HG03025 (cell line): ENCODE measurements around the gene G6PC2.

ENCODE experiments used
- ATAC-seq: cut with Tn5 transposase; IDR thresholded peaks from one replicate; pipeline ENCODE4 v1.9.1; 2021; ENCODE audit warnings: mild to moderate bottlenecking, moderate library complexity; ENCODE audit not compliant: unreplicated experiment, low FRiP score

Gene G6PC2

GRCh38 chr2:168941297-168941696, 40.2 kb downstream of the G6PC2 start:
- no peak for ATAC-seq

- no peak for ATAC-seq
These were observed 43.0 kb downstream of the G6PC2 start for GRCh38 chr2:168944065-168944464.

GRCh38 chr2:168945508-168945907, 44.4 kb downstream of the G6PC2 start:
- ATAC-seq, result no peak

- no peak for ATAC-seq
These were observed 47.6 kb downstream of the G6PC2 start for GRCh38 chr2:168948621-168949212.

GRCh38 chr2:168949324-168949723, 48.2 kb downstream of the G6PC2 start:
- ATAC-seq, result no peak

- no peak for ATAC-seq
These were observed 50.8 kb downstream of the G6PC2 start for GRCh38 chr2:168951871-168952270.

- no peak for ATAC-seq
These were observed 51.3 kb downstream of the G6PC2 start for GRCh38 chr2:168952424-168952823.

- ATAC-seq, result no peak
These were observed 53.2 kb downstream of the G6PC2 start for GRCh38 chr2:168954256-168954655.

GRCh38 chr2:168955321-168955720, 54.2 kb downstream of the G6PC2 start:
- ATAC-seq, result no peak

GRCh38 chr2:168956392-168956791, 55.3 kb downstream of the G6PC2 start:
- ATAC-seq, result no peak
